Panc1 (cell line): ENCODE results near the gene SLC8A1. TPM values are rescaled to one million over a fixed set of nuclear protein-coding genes. Genes with fewer than 3 reads are reported as not detected.

Experiments
- ATAC-seq: fragments of 200-7000 bp; cut with Tn5 transposase; 2 replicates; pipeline ENCODE4 v1.9.1; 2020; ENCODE audit warnings: mild to moderate bottlenecking, moderate library complexity
- BruUV-seq: library from RNA; stranded (reverse); fragments of 400-500 nt; replicated peaks from 2 replicates; lab custom pipeline; 2021; lab: Mats Ljungman, UMichigan
- CTCF ChIA-PET: fragments of 300-600 bp; sonication (Branson Sonifier 250); formaldehyde crosslinking; loops from one replicate; lab custom pipeline; 2022; ENCODE audit warnings: antibody characterized with exemption; lab: Charles Lee
- POLR2A ChIA-PET: fragments of 300-600 bp; sonication (Branson Sonifier 250); formaldehyde crosslinking; loops from one replicate; lab custom pipeline; 2022; ENCODE audit warnings: antibody characterized with exemption; lab: Charles Lee
- DNase-seq: peaks from one replicate; pipeline ENCODE4 v3.0.0-alpha.2; 2010; ENCODE audit warnings: low read depth, low spot score
- H3K27ac ChIP-seq: 2 replicates; pipeline ENCODE4 v1.5.1; 2011; ENCODE audit warnings: mild to moderate bottlenecking, low read length, inconsistent platforms
- H3K27me3 ChIP-seq: fragments of 200-500 bp; sonication (Bioruptor generic); 2 replicates; pipeline ENCODE4 v1.6.0; 2014; ENCODE audit warnings: low read length, inconsistent platforms; ENCODE audit not compliant: control insufficient read depth, insufficient read depth
- H3K36me3 ChIP-seq: fragments of 200-500 bp; sonication (Bioruptor generic); 2 replicates; pipeline ENCODE4 v1.5.1; 2014; ENCODE audit warnings: inconsistent platforms, mild to moderate bottlenecking, low read length, moderate library complexity; ENCODE audit not compliant: control insufficient read depth, insufficient read depth
- H3K4me1 ChIP-seq: 2 replicates; pipeline ENCODE4 v1.5.1; 2011; ENCODE audit warnings: inconsistent platforms, mild to moderate bottlenecking, low read length, moderate library complexity; ENCODE audit not compliant: control insufficient read depth, insufficient read depth
- H3K4me3 ChIP-seq, 2 experiments: 2 replicates each; pipeline ENCODE4 v1.5.1; 2011 to 2012; ENCODE audit warnings: low read depth in 2 of 2, low read length in 2 of 2, mild to moderate bottlenecking in 2 of 2, inconsistent platforms in 1 of 2, moderate library complexity in 1 of 2
- H3K9me3 ChIP-seq: fragments of 200-500 bp; sonication (Bioruptor generic); 2 replicates; pipeline ENCODE4 v1.5.1; 2014; ENCODE audit warnings: low read depth, mild to moderate bottlenecking, inconsistent platforms, low read length, moderate library complexity; ENCODE audit not compliant: control insufficient read depth, insufficient read depth
- POLR2AphosphoS5 ChIP-seq: IDR thresholded peaks from 2 replicates; pipeline ENCODE4 v1.6.1; 2012; ENCODE audit warnings: mild to moderate bottlenecking, low read depth, low read length, moderate library complexity
- SIN3A ChIP-seq: IDR thresholded peaks from 2 replicates; pipeline ENCODE4 v1.6.1; 2012; ENCODE audit warnings: low read depth, mild to moderate bottlenecking, low read length, moderate library complexity, borderline replicate concordance; ENCODE audit not compliant: insufficient read depth
- TCF7L2 ChIP-seq: IDR thresholded peaks from 2 replicates; pipeline ENCODE4 v1.6.1; 2011; ENCODE audit warnings: mild to moderate bottlenecking, low read depth, low read length, inconsistent platforms
- in situ Hi-C: cut with HindIII; loops from 2 replicates; pipeline ENCODE4 v1.10.0; 2016; ENCODE audit warnings: low sequenced_read_pairs, low pct_unique_long_range_greater_than_20kb
- intact Hi-C: fragments of 100-400 bp; cut with micrococcal nuclease; formaldehyde crosslinking; loops from one replicate; pipeline ENCODE4 v1.10.0; 2022; ENCODE audit not compliant: unreplicated experiment
- total RNA-seq: library from RNA; stranded (reverse); gene quantifications from one replicate; pipeline ENCODE4 v1.2.1, GENCODE V29; 2021; ENCODE audit not compliant: unreplicated experiment
- TF ChIP-seq, protein P1 (sequence below), 2 experiments: IDR thresholded peaks; 2 replicates each; pipeline ENCODE4 v1.6.1; 2011 to 2012; ENCODE audit warnings: low read depth in 2 of 2, control low read depth in 1 of 2, low read length in 1 of 2, mild to moderate bottlenecking in 1 of 2, moderate library complexity in 1 of 2; ENCODE audit not compliant: insufficient read depth in 1 of 2
- TF ChIP-seq, protein P2 (sequence below): fragments of 450-650 bp; IDR thresholded peaks from 2 replicates; pipeline ENCODE4 v1.5.1; 2017; ENCODE audit warnings: mild to moderate bottlenecking

The SLC8A1 gene
- total RNA-seq, 1 experiment from 2014 or later = 0.59 TPM

- TF ChIP-seq POLR2AphosphoS5 = no peak
- TF ChIP-seq, protein P1, sequence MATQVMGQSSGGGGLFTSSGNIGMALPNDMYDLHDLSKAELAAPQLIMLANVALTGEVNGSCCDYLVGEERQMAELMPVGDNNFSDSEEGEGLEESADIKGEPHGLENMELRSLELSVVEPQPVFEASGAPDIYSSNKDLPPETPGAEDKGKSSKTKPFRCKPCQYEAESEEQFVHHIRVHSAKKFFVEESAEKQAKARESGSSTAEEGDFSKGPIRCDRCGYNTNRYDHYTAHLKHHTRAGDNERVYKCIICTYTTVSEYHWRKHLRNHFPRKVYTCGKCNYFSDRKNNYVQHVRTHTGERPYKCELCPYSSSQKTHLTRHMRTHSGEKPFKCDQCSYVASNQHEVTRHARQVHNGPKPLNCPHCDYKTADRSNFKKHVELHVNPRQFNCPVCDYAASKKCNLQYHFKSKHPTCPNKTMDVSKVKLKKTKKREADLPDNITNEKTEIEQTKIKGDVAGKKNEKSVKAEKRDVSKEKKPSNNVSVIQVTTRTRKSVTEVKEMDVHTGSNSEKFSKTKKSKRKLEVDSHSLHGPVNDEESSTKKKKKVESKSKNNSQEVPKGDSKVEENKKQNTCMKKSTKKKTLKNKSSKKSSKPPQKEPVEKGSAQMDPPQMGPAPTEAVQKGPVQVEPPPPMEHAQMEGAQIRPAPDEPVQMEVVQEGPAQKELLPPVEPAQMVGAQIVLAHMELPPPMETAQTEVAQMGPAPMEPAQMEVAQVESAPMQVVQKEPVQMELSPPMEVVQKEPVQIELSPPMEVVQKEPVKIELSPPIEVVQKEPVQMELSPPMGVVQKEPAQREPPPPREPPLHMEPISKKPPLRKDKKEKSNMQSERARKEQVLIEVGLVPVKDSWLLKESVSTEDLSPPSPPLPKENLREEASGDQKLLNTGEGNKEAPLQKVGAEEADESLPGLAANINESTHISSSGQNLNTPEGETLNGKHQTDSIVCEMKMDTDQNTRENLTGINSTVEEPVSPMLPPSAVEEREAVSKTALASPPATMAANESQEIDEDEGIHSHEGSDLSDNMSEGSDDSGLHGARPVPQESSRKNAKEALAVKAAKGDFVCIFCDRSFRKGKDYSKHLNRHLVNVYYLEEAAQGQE (IDR thresholded peaks at IDR 0.05; ENCODE audit: insufficient read depth in 1 of 2, low read depth in 2 of 2, low read length in 1 of 2) = no peak
- TF ChIP-seq, protein P2, sequence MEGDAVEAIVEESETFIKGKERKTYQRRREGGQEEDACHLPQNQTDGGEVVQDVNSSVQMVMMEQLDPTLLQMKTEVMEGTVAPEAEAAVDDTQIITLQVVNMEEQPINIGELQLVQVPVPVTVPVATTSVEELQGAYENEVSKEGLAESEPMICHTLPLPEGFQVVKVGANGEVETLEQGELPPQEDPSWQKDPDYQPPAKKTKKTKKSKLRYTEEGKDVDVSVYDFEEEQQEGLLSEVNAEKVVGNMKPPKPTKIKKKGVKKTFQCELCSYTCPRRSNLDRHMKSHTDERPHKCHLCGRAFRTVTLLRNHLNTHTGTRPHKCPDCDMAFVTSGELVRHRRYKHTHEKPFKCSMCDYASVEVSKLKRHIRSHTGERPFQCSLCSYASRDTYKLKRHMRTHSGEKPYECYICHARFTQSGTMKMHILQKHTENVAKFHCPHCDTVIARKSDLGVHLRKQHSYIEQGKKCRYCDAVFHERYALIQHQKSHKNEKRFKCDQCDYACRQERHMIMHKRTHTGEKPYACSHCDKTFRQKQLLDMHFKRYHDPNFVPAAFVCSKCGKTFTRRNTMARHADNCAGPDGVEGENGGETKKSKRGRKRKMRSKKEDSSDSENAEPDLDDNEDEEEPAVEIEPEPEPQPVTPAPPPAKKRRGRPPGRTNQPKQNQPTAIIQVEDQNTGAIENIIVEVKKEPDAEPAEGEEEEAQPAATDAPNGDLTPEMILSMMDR = no peak
- no peak for TF ChIP-seq TCF7L2
- TF ChIP-seq SIN3A = no peak
- POLR2A ChIA-PET = no interaction called here
Observed at GRCh38 chr2:40202798-40203400, 249.0 kb downstream of the SLC8A1 start.

DNA sequence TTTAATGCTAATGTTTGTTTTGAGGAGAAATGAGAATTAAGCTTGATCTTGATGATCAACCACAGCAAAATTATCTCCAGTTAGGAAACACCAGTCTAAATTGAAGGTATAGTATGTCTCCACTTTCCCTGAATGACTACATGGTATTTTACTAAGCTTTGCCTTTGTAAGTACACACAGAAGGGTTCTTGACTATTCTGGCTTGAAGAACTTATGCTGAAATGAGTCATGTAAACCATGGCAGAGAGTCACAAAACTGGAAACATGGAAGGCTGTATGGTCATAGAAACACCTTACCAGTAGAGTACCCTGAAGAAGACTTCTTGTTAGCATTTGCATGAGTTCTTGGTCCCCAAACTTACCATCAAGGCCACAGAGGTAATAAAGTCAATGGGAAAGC lies 250.5 kb downstream of the SLC8A1 start:
- DNase-seq = no peak
- ChIA-PET CTCF (no interaction called here), POLR2A (no interaction called here)
- BruUV-seq = no TSS peak
- intact Hi-C loops = no loop called here
- no peak overlapping the region for H3K27ac ChIP-seq
- H3K9me3 ChIP-seq = no peaks in the 10 kb centered on the region
- in situ Hi-C loops = no loop called here
- no peak overlapping the region for H3K4me3 ChIP-seq
- ATAC-seq = no peak
- no peaks in the 10 kb centered on the region for H3K4me1 ChIP-seq
- TF ChIP-seq, protein P1 (IDR thresholded peaks at IDR 0.05; ENCODE audit: insufficient read depth in 1 of 2, low read depth in 2 of 2, low read length in 1 of 2) = no peak
- TF ChIP-seq, protein P2 = no peak
- TF ChIP-seq POLR2AphosphoS5 (no peak), TCF7L2 (no peak), SIN3A (no peak)
- H3K36me3 ChIP-seq = no peaks in the 10 kb centered on the region
- H3K27me3 ChIP-seq = no peaks in the 10 kb centered on the region

More at GRCh38 chr2:40202798-40203400, 249.0 kb downstream of the SLC8A1 start:
- CTCF ChIA-PET = no interaction called here
- in situ Hi-C loops (no loop called here), intact Hi-C loops (no loop called here)
- ATAC-seq (no peak), DNase-seq (no peak)
- no peaks in the 10 kb centered on the region for H3K4me1 ChIP-seq
- H3K4me3 ChIP-seq = no peak overlapping the region
- no peaks in the 10 kb centered on the region for H3K9me3 ChIP-seq
- no TSS peak for BruUV-seq
- no peak overlapping the region for H3K27ac ChIP-seq
- no peaks in the 10 kb centered on the region for H3K36me3 ChIP-seq
- no peaks in the 10 kb centered on the region for H3K27me3 ChIP-seq
